KBM-7 (cell line): ENCODE data around the gene GJD4.

Source experiments
- DNase-seq: peaks from one replicate; pipeline ENCODE4 v3.0.0-alpha.2; 2015
- in situ Hi-C: fragments of 300-500 bp; cut with MboI; formaldehyde crosslinking; loops from 2 replicates; pipeline ENCODE4 v1.14.3; 2020; ENCODE audit warnings: low sequenced_read_pairs, low pct_unique_long_range_greater_than_20kb, mixed read lengths

GJD4 gene

GRCh38 chr10:35577926-35578617 is 27.1 kb upstream of the GJD4 start:
- in situ Hi-C loops = no loop called here
- no peak for DNase-seq

DNA sequence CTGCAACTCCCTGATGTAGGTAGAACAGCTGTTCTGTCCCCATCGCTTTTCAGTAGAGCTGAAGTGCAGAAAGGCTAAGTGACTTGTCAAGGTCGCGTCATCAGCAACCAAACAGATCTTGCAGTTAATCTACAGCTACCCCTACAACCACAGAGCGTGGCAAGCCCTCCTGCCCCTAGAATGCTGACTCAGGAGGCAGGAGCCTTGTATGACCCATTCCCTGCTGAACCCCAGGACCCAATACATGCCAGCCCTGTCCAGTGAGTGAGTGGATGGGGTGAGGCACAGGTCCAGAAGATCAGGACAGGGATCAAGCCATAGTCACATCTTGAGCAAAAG is 26.6 kb upstream of the GJD4 start:
- in situ Hi-C loops = no loop called here
- DNase-seq = no peak

DNA sequence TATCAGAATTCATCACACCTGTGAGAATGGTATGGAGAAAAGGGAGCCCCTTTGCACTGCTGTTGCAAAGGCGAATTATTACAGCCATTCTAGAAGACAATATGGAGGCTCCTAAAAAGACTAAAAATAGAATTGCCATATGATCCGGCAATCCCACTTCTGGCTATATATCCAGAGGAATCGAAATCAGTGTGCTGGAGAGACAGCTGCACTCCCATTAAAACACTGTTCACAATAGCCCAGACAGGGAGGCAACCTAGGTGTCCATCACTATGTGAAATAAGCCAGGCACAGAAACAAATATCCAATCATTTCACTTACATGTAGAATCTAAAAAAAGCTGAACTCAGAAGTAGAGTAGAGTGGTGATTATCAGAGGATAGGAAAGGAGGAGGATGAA is 26.0 kb upstream of the GJD4 start:
- no peak for DNase-seq

GRCh38 chr10:35579726-35580422 is 25.3 kb upstream of the GJD4 start:
- no peak for DNase-seq
- in situ Hi-C loops = no loop called here

More for the DNA sequence above, 26.0 kb upstream of the GJD4 start:
- in situ Hi-C loops = no loop called here

DNA sequence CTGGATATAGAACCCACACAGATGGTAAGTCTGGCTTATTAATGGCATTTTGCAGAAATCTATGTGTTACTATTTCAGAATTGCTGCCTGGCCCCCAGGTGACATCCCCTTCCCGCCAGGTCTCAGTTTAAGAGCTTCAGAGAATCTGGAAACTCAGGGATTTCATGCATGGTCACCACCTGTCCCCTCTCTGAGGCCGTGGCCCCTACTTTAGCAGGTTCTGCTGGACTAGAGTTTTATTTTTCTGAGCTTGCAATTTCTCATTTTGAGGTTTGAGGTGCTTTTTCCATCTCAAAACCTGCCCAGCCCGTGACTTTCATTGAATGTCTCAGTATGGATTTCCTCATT is 24.7 kb upstream of the GJD4 start:
- in situ Hi-C loops = no loop called here

DNA sequence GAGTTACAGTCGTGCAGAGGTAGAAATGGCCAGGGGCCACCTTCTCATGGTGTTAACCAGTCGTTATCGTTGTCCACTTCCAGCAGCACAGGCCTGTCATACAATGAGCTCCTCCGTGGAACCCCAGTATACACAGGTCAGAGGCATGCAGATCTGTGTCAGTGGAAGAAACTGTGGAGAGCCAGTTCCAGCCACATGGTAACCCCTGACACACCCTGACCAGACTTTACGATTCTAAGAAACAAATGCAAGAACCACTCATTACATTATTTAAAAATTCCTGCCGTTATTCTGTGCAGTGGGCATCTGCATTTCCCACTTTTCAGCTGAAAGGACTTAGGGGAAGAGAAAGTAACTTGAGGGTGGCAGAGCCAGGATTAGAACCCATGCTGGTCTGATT is 23.5 kb upstream of the GJD4 start:
- in situ Hi-C loops = no loop called here
- DNase-seq = no peak

More for the DNA sequence above, 24.7 kb upstream of the GJD4 start:
- DNase-seq = no peak

- in situ Hi-C loops = no loop called here
- no peak for DNase-seq
These were observed 20.2 kb upstream of the GJD4 start for GRCh38 chr10:35584946-35585345.

DNA sequence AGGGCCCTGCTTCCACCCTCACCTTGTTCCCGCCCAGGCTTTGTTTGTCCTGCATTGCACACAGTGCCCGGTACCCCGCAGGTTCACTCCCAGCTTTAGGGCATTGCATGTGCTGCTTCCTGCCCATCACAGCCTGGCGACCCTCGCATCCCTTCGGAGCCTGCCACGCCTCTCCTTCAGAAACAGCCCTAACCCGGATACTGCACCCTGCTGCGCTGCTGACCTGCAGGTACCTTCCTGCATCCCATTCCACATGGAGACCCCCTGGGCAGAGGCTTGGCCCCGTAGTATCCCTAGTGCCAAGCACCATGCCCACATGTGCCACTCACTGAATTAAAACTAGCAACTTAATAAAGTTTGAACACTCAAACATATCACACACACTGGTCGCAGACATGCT is 19.8 kb upstream of the GJD4 start:
- no peak for DNase-seq
- in situ Hi-C loops = no loop called here

GRCh38 chr10:35585903-35586535 is 19.1 kb upstream of the GJD4 start:
- in situ Hi-C loops = no loop called here
- no peak for DNase-seq

DNA sequence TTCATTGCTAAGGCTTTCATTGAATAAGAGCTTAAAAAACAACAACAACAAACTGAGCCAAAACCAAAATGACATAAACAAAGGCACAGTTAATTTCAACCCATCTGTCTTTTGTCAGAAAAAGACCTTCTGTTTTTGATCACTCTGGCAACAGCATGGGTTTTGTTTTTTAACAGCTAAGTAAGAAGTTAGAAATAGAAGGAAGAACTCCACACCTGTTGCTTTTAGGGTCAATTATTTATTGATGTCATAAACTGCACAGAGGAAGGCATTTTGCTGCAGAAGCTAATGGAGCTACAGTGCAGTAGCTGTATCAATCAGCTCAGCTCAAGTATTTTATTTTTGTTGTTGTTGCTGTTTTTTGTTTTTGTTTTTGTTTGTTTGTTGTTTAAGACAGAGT is 16.3 kb upstream of the GJD4 start:
- no peak for DNase-seq
- in situ Hi-C loops = no loop called here

DNA sequence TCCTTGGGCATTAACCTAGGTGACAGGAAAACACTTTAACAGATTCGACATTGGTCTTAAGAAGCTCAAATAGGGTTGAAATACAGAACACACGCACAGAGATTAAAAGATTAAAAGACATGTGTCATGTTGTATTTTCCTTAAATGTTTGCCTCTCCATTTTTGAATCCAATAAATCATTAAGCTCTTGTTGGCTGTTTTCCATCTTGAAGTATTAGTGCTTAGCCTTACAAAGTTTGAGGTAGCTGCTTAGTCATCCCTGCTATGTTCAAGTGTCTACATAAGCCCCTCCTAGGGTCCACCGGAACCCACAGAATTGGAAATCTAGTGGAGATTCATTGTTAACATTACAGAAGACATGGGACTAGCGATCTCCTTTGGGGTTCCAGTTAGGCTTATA is 12.7 kb upstream of the GJD4 start:
- no peak for DNase-seq
- in situ Hi-C loops = no loop called here

GRCh38 chr10:35594115-35595079 is 10.7 kb upstream of the GJD4 start:
- no peak for DNase-seq
- in situ Hi-C loops = no loop called here

DNA sequence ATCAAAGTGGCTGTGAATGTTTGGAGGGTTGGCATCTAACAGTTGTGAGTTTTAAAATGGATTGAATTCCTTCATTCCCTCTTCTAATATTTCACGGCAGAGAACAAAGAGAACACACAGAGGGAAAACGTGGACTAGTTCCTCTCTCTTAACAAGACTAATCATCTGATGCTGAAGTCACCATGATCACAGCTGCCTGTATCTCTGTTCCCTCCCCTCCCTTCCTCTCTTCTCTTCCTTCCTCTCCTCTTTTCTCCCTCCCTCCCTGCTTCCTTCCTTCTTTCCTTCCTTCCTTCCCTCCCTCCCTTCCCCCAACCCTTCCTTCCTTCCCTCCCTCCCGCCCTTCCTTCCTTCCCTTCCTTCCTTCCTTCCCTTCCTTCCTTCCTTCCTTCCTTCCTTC is 10.0 kb upstream of the GJD4 start:
- in situ Hi-C loops = no loop called here
- no peak for DNase-seq

DNA sequence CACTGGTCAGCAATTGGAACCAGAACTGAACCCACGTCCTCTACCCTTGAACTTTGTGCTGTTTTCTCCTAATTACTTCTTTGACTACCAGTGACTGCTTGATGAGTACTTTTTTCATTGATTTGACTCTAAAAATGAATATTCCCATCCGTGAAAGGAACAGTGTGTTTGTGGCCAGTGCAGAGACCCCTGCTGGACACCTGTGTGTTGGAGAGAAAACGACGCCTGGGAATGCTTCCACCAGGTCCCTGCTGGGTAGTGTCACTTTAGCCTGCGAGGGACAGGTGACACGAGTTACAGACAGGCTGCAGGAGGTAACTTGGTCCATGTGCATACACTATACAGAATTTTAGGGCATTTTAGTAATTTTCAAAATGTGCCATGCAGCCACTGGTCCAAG is 6.8 kb upstream of the GJD4 start:
- DNase-seq = no peak
- in situ Hi-C loops = no loop called here

DNA sequence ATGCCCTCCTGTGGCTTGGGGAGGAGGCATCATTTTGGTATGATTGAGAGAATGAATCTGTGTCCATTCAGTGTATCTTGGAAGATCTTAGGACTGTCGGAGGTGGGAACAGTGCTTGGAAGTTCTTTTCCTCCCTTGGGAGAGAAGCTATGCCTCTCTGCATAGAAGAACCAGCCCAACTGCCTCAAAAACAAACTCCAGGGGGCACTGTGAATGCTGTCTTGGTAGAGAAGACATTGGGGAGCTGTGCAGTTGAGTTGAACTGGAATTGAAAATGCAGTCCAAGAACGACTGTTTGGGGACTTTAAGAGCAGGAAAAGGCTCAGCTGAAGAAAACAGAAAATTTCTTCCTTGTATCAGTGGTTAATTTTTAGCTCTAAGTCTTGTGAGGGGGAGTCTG is 4.9 kb upstream of the GJD4 start:
- no peak for DNase-seq
- in situ Hi-C loops = no loop called here

DNA sequence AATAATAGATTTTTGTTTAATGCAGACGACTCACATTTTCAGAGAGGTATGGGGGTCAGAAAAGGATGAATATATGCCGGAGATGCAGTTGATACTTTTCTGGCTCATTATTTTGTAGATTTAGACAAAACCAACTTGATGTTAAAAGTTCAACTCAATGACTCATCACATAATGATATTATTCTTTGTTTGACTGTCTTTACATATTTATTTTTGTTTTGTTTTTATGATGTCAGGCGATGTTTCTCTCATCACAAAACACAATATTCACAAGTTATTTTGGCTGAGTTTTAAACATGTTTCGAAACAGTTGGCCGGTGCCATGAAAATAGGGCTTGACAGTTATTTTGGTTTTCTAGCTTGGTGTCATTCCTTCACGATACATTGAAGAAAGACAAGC is 1.3 kb downstream of the GJD4 start:
- no peak for DNase-seq
- in situ Hi-C loops = no loop called here

DNA sequence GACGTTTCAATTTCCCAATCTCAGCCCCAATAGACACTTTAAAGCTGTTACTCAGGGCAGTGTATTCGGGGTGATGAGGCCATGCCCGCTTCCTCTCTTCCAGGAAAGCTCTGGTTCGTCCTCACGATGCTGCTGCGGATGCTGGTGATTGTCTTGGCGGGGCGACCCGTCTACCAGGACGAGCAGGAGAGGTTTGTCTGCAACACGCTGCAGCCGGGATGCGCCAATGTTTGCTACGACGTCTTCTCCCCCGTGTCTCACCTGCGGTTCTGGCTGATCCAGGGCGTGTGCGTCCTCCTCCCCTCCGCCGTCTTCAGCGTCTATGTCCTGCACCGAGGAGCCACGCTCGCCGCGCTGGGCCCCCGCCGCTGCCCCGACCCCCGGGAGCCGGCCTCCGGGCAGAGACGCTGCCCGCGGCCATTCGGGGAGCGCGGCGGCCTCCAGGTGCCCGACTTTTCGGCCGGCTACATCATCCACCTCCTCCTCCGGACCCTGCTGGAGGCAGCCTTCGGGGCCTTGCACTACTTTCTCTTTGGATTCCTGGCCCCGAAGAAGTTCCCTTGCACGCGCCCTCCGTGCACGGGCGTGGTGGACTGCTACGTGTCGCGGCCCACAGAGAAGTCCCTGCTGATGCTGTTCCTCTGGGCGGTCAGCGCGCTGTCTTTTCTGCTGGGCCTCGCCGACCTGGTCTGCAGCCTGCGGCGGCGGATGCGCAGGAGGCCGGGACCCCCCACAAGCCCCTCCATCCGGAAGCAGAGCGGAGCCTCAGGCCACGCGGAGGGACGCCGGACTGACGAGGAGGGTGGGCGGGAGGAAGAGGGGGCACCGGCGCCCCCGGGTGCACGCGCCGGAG is 2.6 kb downstream of the GJD4 start:
- in situ Hi-C loops = no loop called here
- peak; percentile 11 for DNase-seq

GRCh38 chr10:35608328-35608672 is 3.2 kb downstream of the GJD4 start:
- DNase-seq = no peak
- in situ Hi-C loops = no loop called here

- DNase-seq = no peak
- in situ Hi-C loops = no loop called here
These were observed 6.6 kb downstream of the GJD4 start for GRCh38 chr10:35611750-35612149.
